Muscle of back (tissue), 13 donors: ENCODE results near the gene B4GALT2. TPM values are rescaled to one million over a fixed set of nuclear protein-coding genes. Genes with fewer than 3 reads are reported as not detected.

Source experiments
- DNase-seq, 3 donors: peaks; one replicate each; pipeline versions ENCODE4 v3.0.0 to v3.0.0-alpha.2; 2013
- long read RNA-seq, 9 donors: transcript quantifications; one replicate each; lab custom pipeline, GENCODE V29; 2026
- polyA plus RNA-seq, 10 donors: library from polyadenylated mRNA; unstranded; fragments of 120-200 nt; gene quantifications; one replicate each; pipeline ENCODE4 v1.2.1, GENCODE V29; 2013; ENCODE audit not compliant: insufficient read length in 10 of 10

The B4GALT2 gene
- 10 to 100 TPM; 36.4 to 65.4 (median 42.9) TPM for polyA plus RNA-seq
- long read RNA-seq, donor 1, transcript B4GALT2-203 (7 exons, 2,203 nt): major isoform, 10 of 33 reads
- long read RNA-seq, donor 1, partial matches to known transcripts: 23 of 33 reads
- long read RNA-seq, donor 1, other reads (novel, unspliced or antisense): 0 of 33 reads
- long read RNA-seq, donor 2, partial matches to known transcripts: 0 of 5 reads
- long read RNA-seq, donor 2, other reads (novel, unspliced or antisense): 0 of 5 reads
- long read RNA-seq, donor 3: 0 reads
- long read RNA-seq, donor 4, transcript B4GALT2-203 (7 exons, 2,203 nt): major isoform, 9 of 9 reads
- long read RNA-seq, donor 4, partial matches to known transcripts: 0 of 9 reads
- long read RNA-seq, donor 4, other reads (novel, unspliced or antisense): 0 of 9 reads
- long read RNA-seq, donor 5, transcript B4GALT2-203 (7 exons, 2,203 nt): major isoform, 12 of 31 reads
- long read RNA-seq, donor 5, partial matches to known transcripts: 18 of 31 reads
- long read RNA-seq, donor 5, other reads (novel, unspliced or antisense): 0 of 31 reads
- long read RNA-seq, donor 6, transcript B4GALT2-203 (7 exons, 2,203 nt): major isoform, 16 of 23 reads
- long read RNA-seq, donor 6, partial matches to known transcripts: 7 of 23 reads
- long read RNA-seq, donor 6, other reads (novel, unspliced or antisense): 0 of 23 reads
- long read RNA-seq, donor 7, transcript B4GALT2-203 (7 exons, 2,203 nt): major isoform, 10 of 10 reads
- long read RNA-seq, donor 7, partial matches to known transcripts: 0 of 10 reads
- long read RNA-seq, donor 7, other reads (novel, unspliced or antisense): 0 of 10 reads
- long read RNA-seq, donor 8, transcript B4GALT2-203 (7 exons, 2,203 nt): major isoform, 8 of 8 reads
- long read RNA-seq, donor 8, partial matches to known transcripts: 0 of 8 reads
- long read RNA-seq, donor 8, other reads (novel, unspliced or antisense): 0 of 8 reads
- long read RNA-seq, donor 9: 0 reads

DNA sequence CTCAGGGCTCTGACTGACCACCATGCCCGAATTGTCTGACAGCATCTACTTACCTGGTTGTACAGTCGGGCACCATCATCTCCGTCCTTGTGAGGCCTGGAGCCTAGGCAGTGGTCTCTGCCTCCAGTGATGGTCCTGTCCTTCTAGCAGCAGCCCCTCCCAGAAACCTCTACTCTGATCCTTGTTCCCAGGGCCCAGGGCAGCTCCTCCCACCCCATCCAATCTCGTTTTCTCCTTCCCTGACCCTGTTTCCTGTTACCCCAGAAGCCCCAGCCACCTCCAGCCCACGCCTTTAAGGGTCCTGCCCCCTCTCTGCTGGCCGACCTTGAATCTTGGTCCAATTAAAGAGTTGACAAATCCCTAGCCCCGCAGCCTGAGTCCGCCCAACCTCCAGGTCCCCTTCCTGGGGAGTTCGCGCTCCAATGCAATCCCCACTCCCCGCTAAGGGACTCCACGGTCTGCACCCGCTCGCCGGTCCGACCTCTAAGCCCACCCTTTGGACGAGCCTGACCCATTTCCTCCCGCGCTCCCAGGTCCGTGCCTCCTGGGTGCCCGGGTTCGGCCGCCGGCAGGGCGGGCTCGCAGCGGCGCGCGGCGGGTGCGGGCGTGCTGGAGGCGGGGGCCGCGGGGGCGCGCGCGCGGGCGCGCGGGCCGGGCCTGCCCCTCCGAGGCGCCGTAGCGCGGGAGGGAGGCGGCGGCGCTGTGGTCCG is at the start of gene B4GALT2:
Gene B4GALT2 (plus strand): TSS at position 660 of the 710 bp plus-strand sequence. CDS start 1,951 bp downstream, outside the sequence.
- DNase-seq: peak; percentile 39 to 68 (median 55)

DNA sequence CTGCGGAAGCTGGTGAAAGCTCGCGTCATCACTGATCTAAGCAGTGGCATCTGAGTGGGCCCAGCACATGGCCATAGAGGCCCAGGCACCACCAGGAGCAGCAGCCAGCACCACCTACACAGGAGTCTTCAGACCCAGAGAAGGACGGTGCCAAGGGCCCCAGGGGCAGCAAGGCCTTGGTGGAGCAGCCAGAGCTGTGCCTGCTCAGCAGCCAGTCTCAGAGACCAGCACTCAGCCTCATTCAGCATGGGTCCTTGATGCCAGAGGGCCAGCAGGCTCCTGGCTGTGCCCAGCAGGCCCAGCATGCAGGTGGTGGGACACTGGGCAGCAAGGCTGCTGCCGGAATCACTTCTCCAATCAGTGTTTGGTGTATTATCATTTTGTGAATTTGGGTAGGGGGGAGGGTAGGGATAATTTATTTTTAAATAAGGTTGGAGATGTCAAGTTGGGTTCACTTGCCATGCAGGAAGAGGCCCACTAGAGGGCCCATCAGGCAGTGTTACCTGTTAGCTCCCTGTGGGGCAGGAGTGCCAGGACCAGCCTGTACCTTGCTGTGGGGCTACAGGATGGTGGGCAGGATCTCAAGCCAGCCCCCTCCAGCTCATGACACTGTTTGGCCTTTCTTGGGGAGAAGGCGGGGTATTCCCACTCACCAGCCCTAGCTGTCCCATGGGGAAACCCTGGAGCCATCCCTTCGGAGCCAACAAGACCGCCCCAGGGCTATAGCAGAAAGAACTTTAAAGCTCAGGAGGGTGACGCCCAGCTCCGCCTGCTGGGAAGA is 48.7 kb upstream of the B4GALT2 start:
- DNase-seq: no peak

GRCh38 chr1:43930949-43931275 is 48.1 kb upstream of the B4GALT2 start:
- DNase-seq: no peak

- no peak for DNase-seq
Observed at GRCh38 chr1:43931711-43932660, 47.0 kb upstream of the B4GALT2 start.

DNA sequence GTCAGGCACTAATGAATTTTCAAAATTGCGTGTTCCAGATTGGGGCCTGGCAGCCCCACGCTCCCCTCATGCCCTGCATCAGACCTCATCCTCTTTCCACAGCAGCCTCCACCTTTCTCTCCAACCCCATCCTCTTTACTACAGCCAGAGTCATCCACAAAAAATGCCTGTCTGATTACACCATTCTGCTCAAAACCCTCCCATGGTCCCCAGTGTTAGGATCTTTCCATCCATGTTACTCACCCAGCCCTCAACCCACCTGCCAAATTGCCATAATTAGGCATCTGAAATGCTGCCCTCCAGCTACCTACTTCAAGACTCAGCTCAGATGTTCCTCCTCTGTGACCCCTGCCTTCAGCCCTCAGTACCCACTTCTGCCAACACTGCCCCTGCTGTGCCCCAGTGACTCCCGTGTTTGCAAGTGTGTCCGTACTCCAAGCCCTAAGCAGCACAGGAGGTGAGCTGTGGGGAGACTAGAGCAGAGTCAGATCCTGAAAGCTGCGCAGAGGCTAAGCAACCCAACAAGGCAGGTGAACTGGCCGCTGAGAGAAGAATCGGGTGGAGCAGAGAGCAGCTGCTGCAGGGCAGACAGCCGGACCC is 46.1 kb upstream of the B4GALT2 start:
- no peak for DNase-seq

DNA sequence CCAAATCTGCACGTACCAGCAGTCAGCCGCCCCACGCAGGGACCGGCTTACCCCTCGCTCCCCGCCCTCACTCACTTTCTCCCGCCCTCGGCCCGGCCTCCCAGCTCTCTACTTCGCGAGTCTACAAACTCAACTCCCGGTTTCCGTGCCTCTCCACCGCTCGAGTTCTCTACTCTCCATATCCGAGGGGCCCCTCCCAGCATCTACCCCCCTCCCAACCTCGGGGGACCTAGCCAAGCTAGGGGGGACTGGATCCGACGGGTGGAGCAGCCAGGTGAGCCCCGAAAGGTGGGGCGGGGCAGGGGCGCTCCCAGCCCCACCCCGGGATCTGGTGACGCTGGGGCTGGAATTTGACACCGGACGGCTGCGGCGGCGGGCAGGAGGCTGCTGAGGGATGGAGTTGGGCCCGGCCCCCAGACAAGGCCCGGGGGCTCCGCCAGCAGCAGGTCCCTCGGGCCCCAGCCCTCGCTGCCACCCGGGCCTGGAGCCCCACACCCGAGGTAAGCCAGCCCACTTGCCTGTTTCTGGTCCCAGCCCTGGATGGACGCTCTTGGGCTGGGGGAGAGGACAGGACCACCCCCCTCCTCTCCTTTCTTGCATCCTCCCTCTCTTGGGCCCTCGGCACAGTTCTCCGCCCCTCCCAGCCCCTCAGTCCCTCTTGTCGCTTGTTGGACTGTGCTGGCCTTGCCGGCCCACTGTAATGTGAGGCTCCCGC is 45.5 kb upstream of the B4GALT2 start, which contains the start of gene ARTN:
Gene ARTN (plus strand): TSS at position 416 of the 715 bp plus-strand sequence. CDS start 1,856 bp downstream, outside the sequence.
- peak in 1 of 3 donors; percentile 68 for DNase-seq

DNA sequence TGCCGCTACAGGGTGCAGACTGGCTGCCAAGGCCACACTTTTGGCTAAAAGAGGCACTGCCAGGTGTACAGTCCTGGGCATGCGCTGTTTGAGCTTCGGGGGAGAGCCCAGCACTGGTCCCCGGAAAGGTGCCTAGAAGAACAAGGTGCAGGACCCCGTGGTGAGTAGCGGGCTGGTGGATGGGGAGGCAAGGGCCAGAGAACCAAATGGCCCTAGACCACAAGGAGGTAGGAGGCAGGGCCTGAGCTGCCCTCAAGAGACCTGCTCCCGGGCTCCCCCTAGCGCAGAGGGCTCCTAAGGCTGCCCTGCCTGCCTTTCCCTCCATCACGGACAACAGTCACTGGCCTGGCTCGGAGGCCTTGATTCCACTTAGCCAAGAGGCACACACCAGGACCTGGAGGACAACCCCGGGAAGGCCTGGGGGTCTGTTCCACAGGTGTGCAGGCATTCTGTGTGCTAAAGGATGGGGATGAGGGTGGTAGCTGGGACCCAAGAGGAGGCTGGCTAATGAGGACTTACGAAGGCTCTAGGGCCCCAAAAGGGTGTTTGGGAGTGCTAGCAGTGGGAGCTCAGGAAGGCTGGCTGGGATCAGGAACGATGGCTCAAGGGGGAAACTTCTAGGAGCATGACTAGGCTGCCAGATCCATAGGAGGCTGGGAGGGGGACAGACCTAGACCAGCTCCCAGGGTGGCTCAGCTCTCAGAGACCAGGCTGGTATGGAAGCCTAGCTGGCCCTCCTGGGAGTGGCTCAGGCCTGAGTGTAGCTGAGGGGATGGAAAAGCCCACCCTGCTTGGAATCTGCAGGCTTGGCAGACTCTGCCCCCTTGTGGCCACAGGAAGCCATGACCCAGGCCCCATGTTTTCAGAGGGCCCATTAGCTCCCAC is 44.7 kb upstream of the B4GALT2 start:
- DNase-seq: peak; percentile 45 to 82 (median 58)

GRCh38 chr1:43934986-43935324 is 44.1 kb upstream of the B4GALT2 start:
- DNase-seq: no peak

DNA sequence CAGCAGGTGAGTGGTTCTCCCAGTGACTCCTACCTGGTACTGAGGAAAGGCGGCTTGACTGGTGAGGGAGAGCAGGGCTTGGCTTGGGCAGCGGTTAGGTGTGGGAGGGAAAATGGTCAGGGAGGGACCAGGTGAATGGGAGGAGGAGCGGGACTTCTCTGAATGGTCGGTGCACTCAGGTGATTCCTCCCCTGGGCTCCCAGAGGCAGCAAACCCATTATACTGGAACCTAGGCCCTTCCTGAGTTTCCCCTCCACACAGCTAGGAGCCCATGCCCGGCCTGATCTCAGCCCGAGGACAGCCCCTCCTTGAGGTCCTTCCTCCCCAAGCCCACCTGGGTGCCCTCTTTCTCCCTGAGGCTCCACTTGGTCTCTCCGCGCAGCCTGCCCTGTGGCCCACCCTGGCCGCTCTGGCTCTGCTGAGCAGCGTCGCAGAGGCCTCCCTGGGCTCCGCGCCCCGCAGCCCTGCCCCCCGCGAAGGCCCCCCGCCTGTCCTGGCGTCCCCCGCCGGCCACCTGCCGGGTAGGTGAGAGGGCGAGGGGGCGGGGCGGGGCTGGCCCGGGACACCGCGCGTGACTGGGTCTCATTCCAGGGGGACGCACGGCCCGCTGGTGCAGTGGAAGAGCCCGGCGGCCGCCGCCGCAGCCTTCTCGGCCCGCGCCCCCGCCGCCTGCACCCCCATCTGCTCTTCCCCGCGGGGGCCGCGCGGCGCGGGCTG is 43.1 kb upstream of the B4GALT2 start:
- DNase-seq: no peak

GRCh38 chr1:43936431-43937151 is 42.4 kb upstream of the B4GALT2 start:
- DNase-seq: peak in 1 of 3 donors; percentile 62

DNA sequence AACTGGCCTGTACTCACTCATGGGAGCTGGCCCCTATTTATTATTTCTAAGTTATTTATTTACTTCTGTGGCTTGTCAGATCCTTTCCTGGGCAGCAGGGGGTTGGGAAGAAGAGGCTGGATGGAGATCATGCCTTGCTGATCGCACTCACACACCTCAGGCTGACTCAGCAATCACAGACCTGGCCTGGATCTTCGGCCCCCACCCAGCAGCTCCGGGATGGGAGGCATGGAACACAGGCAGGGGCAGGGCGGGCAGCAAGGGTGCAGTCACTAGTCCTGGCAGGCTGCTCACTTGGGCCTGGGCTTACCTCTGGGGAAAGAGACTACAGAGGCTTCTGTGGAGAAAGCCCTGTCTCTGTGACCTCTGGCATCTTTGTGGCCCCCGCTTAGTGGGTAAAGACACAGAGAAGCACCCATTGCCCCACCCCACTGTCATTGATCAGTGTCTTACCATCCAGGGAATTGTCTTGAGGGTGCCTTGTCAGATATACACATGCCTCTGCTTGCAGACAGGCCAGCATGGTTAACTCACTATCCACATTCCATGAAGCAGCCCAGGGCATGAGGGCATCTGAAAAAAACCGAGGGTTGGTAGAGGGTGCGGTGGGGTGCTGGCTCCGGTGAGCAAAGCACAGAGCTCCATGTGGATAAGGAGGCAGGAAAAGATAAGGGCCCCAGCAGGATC is 41.7 kb upstream of the B4GALT2 start:
- DNase-seq: no peak

DNA sequence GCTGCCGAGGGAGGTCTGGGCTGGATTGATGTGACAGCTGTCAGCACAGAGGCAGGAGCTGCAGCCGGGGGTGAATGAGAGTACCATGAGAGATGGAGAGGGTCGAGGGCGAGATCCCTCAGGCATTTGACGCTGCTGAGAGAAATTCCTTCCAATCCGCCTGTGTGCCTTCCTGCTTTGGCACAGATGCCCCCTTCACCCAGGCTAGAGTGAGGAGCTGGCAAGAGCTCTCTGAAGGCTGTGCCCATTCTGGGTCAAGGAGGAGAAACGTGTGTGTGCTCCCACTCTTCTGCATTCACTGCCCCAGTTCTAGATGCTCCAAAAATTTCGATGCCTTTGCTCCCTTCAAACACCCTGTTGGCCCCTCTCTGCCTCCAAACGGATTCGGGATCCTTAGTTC is 40.6 kb upstream of the B4GALT2 start:
- no peak for DNase-seq

GRCh38 chr1:43938892-43939587 is 40.0 kb upstream of the B4GALT2 start:
- DNase-seq: peak in 1 of 3 donors; percentile 57

DNA sequence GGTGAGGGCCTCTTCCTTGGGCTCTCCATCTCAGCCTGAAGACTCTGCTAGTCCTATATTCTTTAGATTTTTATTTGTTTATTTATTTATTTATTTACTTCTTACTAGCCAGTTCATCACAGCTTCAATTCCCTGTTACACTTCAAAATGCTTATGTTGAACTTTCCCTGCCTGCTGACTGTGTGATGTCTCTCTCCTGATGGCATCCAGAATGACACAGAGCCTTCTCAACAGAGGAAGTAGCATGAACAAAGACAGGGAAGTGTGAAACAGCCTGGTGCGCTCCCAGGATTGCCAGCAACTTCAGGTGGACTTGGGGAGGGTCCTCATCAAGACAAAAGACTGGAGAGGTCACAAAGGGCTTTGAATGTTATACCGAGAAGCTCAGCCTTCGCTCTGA is 36.6 kb upstream of the B4GALT2 start:
- no peak for DNase-seq

DNA sequence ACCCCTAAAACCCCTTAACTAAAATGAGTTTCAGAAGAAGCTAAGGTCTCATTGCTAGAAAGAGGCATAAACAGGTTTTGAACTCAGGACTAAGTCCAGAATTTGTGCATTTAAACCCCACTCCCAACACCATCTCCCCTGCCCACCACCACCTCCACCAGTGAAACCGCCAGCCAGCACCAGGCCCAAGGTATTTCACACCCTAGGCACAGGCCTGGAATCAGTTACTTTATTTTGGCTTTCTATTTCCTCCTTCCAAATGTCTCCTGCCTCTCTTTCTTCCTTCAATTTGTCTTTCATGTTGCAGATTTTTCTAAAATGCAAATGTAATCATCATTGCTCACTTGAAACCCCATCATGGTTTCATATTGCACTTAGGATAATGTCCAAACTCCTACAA is 34.1 kb upstream of the B4GALT2 start:
- no peak for DNase-seq
